HG03558 (cell line): ENCODE results near the gene C7orf33.

Experiments used
- ATAC-seq: cut with Tn5 transposase; IDR thresholded peaks from one replicate; pipeline ENCODE4 v1.9.1; 2021; ENCODE audit warnings: moderate number of reproducible peaks; ENCODE audit not compliant: unreplicated experiment; ENCODE audit errors: extremely low read depth

C7orf33 gene

DNA sequence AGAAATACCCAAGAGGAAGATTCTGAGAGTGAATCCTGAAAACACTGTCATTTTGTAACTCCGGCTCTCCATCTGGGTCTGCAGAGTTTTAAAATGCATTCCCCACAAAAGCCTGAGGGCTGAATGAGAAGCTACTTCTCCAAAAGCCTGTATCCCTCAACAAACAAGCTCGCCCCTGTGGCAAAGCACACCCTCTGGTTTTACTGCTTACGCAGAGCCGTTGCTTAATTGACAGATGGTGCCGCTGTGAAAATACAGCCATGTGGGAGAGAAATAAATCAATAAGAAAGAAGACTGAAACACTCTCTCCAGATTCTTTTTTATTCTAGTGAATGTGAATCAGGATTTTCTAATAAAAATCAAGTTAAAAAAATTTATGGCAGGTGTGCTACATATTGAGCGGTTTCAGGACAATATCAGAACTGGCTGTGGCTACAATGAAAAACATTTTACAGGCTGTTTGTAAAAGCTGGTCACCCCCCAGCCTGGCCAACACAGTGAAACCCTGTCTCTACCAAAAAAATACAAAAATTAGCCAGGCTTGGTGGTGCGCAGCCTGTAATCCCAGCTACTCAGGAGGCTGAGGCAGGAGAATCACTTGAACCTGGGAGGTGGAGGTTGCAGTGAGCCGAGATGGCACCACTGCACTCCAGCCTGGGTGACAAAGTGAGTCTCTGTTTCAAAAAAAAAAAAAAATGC, 32.5 kb downstream of the C7orf33 start:
- no peak for ATAC-seq

DNA sequence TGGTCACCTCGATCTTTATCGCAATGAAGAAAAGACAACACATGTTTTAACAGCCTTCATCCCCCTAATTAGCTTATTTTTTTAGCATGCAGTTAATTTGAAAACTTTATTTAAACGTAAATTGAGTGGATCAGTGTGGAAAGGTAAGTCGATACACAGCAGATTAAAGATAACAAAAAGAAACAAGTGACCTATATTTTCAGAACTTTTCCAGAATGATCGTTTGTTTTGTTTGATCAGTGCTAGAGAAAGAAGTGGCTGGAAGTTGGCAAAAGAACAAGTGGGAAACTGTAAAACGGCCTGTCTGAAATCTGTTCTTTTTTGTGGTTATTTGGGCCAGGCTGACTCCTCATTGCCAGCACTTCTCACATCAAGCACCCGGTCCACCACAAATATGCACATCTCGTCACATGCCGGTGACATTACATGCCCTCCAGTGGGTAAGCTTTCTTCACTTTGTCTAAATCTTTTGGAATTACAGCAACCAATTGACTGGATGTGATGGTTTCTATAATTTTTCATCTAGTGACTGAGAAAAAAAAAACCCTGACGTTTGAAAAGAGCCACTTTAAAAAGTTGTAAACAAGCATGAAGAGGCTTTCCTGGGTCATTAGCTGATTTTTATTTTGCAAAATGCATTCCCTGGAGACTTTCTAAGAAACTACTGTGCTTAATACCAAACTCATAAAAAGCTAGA, 33.2 kb downstream of the C7orf33 start:
- no peak for ATAC-seq

DNA sequence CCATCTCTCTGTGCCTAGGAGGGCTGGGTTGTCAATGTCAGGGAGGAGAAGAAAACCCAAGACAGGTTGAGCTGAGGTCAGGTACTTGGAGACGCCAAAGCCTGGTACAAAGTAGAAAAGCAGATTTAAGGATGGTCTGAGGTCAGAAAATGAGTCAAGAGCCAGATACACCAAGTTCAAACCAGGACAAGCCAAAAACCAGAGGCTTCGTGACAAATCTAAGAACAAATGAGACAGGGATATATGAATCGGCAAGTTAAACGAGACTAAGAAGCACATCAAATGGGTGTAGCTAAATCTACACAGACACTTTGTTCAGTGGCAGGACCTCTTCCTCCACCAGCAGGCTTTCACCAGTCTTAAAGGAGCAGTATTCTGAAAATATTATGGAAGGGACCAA, 34.2 kb downstream of the C7orf33 start:
- no peak for ATAC-seq

DNA sequence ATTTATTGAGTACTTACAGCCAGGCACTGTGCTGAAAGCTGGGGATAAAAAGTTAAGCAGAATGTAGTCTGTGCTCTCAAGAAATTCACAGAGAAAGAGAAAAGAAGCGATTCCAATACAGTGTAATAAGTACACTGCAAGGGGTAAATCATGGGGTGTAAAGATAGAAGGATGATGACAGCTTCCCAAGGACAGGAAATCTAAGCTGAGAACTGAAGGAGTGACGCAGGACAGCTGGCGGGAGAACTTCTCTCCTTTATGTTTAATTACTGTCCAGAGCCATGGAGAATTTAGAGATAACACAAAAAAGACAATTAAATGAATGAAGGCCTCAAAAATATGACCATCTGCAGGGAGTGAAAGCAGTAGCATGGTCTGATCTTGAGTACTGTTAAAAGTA, 34.8 kb downstream of the C7orf33 start:
- no peak for ATAC-seq

DNA sequence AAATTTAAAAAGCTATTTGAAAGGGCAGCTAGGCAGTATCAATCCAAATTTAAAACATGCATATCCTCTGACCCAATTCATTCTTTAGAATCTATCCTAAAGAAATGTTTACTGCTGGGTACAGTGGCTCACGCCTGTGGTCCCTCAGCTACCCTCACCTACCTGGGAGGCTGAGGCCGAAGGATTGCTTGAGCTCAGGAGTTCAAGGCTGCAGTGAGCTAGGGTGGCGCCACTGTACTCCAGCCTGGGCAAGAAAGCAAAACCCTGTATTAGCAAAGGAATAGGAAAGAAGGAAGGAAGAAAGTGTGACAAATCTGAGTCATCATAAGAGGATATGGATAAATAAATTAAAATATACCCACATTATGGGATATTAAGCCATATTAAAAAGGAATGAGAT, 36.3 kb downstream of the C7orf33 start:
- ATAC-seq = no peak

DNA sequence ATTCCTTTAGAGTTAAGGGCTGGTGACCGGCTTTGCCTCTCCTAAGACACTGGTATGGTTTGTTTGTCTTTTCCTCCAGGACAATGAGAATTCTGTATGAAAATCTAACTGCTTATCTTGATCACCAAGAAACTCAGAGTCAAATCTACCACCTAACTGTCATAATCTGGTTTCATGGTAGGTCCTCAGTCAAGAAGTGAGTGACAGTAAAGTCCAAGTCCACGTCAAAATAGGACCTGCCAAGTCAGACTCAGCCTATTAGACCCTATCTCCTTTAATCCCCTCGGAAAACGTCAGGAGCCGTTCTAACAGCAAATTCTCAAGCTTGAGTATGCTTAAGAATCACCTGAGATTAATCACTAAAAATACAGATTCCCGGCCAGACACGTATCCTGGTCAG, 37.4 kb downstream of the C7orf33 start:
- ATAC-seq = no peak

DNA sequence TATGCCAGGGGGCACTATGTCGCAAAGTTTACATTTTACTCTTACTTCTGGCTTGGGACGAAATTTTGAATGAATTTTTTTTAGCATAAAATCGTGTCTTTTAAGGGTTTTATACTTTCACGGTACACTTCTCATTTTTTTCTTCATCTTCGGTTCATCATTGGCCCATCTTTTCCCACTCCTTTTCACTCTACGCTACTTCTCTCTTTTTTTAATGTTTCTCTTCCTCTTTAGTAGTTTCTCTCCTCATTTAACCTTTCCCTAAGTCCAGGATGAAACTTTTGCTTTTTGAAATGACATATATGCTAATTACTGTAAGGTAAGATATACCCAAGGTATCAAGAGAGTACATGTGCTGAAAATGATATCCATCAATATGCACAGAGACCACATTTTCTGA, 39.5 kb downstream of the C7orf33 start:
- no peak for ATAC-seq

DNA sequence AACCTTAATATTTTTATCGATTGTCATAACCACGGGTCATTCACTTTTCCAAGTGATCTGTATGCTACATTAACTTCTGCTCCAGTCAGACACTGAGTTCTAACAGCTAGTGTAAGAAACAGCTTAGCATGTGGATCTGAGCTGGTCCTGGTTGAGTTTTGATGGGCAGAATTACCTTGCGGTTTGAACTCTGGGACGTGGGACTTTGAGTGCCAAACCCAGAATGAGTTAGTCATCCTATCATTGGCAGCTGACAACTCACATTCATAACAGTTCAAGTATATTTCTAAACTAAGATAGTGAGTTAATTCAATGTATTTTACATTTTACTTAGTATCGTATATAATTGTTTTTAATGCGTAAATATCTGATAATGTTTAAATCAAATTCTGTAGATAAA, 43.2 kb downstream of the C7orf33 start:
- no peak for ATAC-seq

DNA sequence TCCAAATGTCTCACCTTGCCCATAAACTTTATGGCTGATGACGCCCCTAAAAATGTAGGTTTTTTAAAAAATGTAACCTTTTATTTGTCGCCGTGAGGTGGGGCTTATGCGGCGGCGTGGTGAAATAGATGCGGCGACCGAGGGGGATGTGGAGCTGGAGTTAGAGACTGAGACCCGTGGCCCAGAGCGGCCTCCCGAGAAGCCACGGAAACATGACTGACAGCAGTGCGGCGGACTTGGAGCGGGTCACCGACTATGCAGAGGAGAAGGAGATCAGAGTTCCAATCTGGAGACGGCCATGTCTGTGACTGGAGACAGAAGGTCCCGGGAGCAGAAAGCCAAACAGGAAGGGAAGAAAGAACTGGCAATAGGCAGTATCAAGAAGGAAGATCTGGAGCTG, 46.5 kb downstream of the C7orf33 start:
- no peak for ATAC-seq

DNA sequence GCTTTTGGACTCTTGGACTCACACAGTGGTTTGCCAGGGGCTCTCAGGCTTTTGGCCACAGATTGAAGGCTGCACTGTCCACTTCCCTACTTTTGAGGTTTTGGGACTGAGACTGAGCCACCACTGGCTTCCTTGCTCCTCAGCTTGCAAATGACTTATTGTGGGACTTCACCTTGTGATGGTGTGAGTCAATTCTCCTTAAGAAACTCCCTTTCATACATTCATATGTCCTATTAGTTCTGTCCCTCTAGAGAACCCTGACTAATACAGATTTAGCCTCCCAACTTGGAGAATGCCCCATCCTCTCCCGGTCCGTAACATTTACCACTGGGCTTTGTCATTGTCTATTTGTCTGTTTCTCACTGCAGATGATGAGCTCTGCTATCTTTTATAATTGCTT, 55.3 kb downstream of the C7orf33 start:
- no peak for ATAC-seq

DNA sequence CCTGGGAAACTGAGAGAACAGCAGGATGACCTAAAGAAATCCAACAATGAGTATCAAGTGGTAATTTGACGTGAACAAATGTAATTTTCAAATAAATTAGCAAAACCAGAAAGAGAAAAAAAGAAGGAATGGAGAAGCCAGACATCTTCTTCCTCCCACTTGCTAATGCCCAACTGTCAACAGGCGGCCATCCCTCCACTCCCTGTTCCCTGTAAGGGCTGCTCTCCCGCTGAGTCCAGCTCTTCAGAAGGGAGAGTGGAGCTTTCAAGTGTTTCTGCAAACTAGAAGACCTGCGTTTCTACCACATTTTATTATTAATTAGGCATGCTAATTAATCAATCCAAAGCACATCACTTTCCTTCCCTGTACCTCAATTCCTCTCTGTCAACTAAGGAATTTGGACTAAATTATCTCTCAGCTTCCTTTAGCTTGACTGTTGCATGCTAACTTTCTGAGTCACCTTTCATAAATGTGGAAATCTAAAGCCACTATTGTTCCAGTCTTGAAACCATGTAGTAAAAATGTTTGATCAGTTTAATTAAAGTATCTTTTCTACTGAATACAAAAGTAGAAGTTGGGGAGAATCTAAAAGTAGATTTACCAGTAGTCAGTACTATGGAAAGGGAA, 59.8 kb downstream of the C7orf33 start:
- no peak for ATAC-seq

DNA sequence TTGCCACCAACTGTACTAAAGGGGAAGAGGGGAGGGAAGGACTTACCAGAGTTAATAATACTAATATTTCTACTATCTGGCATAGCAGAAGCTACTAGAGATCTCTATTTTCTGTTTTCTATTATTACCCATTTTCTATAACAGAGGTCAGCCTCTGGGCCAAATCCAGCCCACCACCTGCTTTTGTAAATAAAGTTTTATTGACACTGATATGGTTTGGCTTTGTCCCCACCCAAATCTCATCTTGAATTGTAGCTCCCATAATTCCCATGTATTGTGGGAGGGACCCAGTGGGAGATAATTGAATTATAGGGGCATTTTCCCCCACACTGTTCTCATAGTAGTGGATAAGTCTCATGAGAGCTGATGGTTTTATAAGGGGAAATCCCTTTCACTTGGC, 62.2 kb downstream of the C7orf33 start:
- no peak for ATAC-seq

DNA sequence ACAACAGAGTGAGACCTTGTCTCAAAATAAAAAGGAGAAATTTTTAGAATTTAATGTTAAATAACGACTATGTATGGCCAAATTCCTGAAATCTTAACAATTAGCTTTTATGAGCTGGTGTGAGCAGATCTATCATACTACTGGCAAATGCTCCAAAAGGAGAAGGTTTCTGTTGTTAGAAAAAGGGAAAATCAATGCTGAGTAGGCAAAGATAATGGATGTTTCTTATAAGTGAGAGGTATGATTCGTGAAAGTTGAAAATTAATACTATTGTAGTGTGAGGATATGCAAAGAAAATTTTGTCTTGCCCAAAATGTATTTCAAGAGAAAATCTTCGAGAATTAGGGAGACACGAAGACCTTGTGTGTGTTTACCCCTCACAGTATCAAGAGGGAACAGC, 67.4 kb downstream of the C7orf33 start:
- no peak for ATAC-seq

DNA sequence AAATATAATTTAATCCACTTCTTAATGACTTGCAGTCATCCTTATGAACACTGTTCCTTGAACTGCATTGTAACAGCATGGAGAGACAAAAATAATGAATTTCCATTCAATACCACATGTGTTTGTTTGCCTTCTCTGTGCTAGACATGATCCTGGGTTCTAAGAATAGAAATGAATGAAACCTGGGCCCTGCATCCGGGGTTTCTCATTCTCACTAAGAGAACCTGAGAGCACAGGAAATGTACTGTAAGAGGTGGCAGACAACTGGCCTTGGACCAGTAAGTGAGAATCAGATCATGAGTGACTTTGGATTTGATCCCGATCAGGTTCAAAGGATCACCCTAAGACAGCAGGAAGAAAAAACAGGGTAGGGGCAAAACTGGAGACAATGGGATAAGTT, 70.9 kb downstream of the C7orf33 start:
- ATAC-seq = no peak

DNA sequence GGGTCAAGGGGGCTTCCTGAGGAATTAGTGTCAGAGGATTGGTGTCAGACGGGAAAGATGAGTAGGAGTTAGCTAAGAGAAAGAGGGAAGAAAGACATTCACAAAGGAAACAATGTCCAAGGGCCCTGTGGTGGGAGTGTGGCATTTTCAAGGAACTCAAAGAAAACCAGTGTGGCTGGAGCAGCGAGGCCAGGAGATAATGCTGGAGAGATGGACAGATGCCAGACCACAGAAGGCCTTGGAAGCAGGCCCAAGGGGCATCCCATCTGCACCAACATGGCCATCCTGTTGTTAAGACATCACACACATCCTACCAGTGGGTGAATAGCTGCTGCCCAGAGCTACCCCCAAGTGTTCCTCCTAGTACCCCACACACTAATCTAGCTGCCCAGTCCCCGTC, 72.1 kb downstream of the C7orf33 start:
- no peak for ATAC-seq

DNA sequence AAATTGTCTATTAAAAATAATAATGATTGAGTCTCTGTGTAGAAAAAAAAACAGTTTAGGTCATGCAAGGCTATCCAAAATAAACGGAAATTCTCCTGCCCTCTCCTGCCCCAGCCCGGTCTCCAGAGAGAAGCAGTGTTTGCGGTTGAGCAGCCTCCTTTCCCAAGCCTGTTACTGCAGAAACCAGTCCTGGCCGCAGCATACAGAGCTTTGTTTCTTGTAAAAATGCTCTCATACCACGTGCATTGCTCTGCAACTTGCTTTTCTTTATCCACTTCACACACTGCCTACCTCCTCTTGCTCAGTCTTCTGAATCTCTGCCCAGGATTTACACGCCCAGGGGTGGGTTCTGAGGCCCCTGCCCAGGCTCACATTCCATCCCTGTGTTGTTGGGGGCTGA, 73.8 kb downstream of the C7orf33 start:
- ATAC-seq = no peak

DNA sequence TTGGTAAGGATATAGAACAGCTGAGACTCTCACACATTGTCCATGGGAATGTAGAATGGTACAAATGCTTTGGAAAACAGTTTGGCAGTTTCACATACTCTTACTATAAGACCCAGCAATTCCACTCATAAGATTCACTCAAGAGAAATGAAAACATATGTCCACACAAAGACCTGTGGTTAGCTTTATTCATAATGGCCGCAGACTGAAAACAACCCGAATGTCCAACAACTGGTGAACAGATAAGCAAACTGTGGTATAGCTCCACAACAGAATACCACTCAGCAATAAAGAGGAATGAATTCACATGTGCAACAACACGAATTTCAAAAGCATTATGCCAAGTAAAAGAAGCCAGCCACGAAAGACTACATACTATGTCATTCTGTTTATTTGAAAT, 74.7 kb downstream of the C7orf33 start:
- ATAC-seq = no peak
